Uterus (tissue), 2 donors: ENCODE measurements around the gene MSI1.
"Not testable (repeated sequence)": the region's sequence is repeated elsewhere in the genome, so short reads cannot be mapped to it uniquely, and the experiment has no call there.

Experiments used
- POLR2A ChIP-seq, 2 donors: fragments of 450-650 bp; IDR thresholded peaks; one replicate each; pipeline ENCODE4 v1.6.1; 2016; ENCODE audit warnings: antibody characterized with exemption in 2 of 2, mild to moderate bottlenecking in 1 of 2, moderate library complexity in 1 of 2
- TF ChIP-seq, protein P1 (sequence below), 4 experiments: fragments of 200-600 bp in 2 of 4; fragments of 450-650 bp in 2 of 4; sonication (generic) in 2 of 4; IDR thresholded peaks; one replicate each; pipeline ENCODE4 v1.5.1; 2016 to 2019; ENCODE audit warnings: antibody characterized with exemption in 4 of 4, mild to moderate bottlenecking in 2 of 4, moderate library complexity in 1 of 4

DNA sequence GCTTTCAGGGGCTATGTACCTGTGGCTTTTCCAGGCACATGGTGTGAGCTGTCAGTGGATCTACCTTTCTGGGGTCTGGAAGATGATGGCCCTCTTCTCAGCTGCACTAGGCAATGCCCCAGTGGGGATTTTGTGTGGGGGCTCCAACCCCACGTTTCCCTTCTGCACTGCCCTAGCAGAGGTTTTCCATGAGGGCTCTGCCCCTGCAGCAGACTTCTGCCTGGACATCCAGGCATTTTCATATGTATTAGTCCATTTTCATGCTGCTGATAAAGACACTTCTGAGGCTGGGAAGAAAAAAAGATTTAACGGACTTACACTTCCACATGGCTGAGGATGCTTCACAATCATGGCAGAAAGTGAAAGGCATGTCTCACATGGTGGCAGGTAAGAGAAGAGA lies 32.6 kb downstream of the MSI1 start:
- TF ChIP-seq, protein P1, sequence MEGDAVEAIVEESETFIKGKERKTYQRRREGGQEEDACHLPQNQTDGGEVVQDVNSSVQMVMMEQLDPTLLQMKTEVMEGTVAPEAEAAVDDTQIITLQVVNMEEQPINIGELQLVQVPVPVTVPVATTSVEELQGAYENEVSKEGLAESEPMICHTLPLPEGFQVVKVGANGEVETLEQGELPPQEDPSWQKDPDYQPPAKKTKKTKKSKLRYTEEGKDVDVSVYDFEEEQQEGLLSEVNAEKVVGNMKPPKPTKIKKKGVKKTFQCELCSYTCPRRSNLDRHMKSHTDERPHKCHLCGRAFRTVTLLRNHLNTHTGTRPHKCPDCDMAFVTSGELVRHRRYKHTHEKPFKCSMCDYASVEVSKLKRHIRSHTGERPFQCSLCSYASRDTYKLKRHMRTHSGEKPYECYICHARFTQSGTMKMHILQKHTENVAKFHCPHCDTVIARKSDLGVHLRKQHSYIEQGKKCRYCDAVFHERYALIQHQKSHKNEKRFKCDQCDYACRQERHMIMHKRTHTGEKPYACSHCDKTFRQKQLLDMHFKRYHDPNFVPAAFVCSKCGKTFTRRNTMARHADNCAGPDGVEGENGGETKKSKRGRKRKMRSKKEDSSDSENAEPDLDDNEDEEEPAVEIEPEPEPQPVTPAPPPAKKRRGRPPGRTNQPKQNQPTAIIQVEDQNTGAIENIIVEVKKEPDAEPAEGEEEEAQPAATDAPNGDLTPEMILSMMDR (IDR thresholded peaks at IDR 0.05) = not testable (repeated sequence)
- TF ChIP-seq POLR2A (IDR thresholded peaks at IDR 0.05) = not testable (repeated sequence)
